B cell (primary cell): ENCODE measurements around the gene CCNYL1. TPM values are rescaled to one million over a fixed set of nuclear protein-coding genes. Genes with fewer than 3 reads are reported as not detected.

Experiments
- ATAC-seq: fragments of 200-7000 bp; cut with Tn5 transposase; one replicate; pipeline ENCODE4 v1.10.0; 2021; ENCODE audit warnings: low read depth, mild to moderate bottlenecking, moderate number of reproducible peaks, moderate library complexity
- CTCF ChIA-PET: fragments of 350-600 bp; sonication (Branson Sonifier 250); formaldehyde crosslinking; loops from one replicate; lab custom pipeline; 2021; ENCODE audit warnings: antibody characterized with exemption, inconsistent platforms; lab: Charles Lee
- POLR2A ChIA-PET: fragments of 350-600 bp; sonication (Branson Sonifier 250); formaldehyde crosslinking; loops from one replicate; lab custom pipeline; 2021; ENCODE audit warnings: antibody characterized with exemption; lab: Charles Lee
- DNase-seq: peaks from one replicate; pipeline ENCODE4 v3.0.0; 2013
- H2AFZ ChIP-seq: 2 replicates; pipeline ENCODE4 v1.6.1; 2012; ENCODE audit warnings: mild to moderate bottlenecking, low read depth, low read length; ENCODE audit not compliant: insufficient read depth, poor library complexity, severe bottlenecking
- H3K27ac ChIP-seq, 2 donors: 1 replicate in 1 of 2; 2 replicates in 1 of 2; pipeline ENCODE4 v1.5.1; 2012 to 2013; ENCODE audit warnings: low read length in 2 of 2, mild to moderate bottlenecking in 2 of 2, moderate library complexity in 1 of 2
- H3K27me3 ChIP-seq, 4 experiments: fragments of 200-600 bp in 1 of 4; sonication (generic) in 1 of 4; replicated peaks in 1 of 4; 1 replicate in 2 of 4; 2 replicates in 2 of 4; pipeline versions ENCODE4 v1.6.1 to v1.7.0; 2013 to 2016; ENCODE audit warnings: low read length in 3 of 4, mild to moderate bottlenecking in 2 of 4, mixed read lengths in 1 of 4, moderate library complexity in 1 of 4; ENCODE audit not compliant: insufficient read depth in 4 of 4, control insufficient read depth in 3 of 4; ENCODE audit errors: control extremely low read depth in 1 of 4
- H3K36me3 ChIP-seq, 2 experiments: replicated peaks in 1 of 2; 1 replicate in 1 of 2; 2 replicates in 1 of 2; pipeline versions ENCODE4 v1.6.1 to v1.7.1; 2013; ENCODE audit warnings: low read length in 1 of 2; ENCODE audit not compliant: insufficient read depth in 2 of 2, control insufficient read depth in 1 of 2; ENCODE audit errors: control extremely low read depth in 1 of 2, extremely low read depth in 1 of 2
- H3K4me1 ChIP-seq, 2 donors: fragments of 200-600 bp in 1 of 2; sonication (generic) in 1 of 2; 1 replicate in 1 of 2; 2 replicates in 1 of 2; pipeline versions ENCODE4 v1.5.1 to v1.6.1; 2013 to 2017; ENCODE audit warnings: low read length in 2 of 2; ENCODE audit not compliant: control insufficient read depth in 2 of 2, insufficient read depth in 2 of 2
- H3K4me2 ChIP-seq: replicated peaks from 2 replicates; pipeline ENCODE3; 2012; ENCODE audit warnings: mild to moderate bottlenecking, low read depth, low read length; ENCODE audit not compliant: poor library complexity, severe bottlenecking
- H3K4me3 ChIP-seq, 5 experiments: fragments of 200-600 bp in 1 of 5; sonication (generic) in 1 of 5; 1 replicate in 3 of 5; 2 replicates in 2 of 5; pipeline versions ENCODE4 v1.5.1 to v1.7.0; 2011 to 2016; ENCODE audit warnings: low read length in 4 of 5, mild to moderate bottlenecking in 4 of 5, low read depth in 2 of 5, control low read depth in 1 of 5, moderate library complexity in 1 of 5; ENCODE audit not compliant: insufficient read depth in 1 of 5; ENCODE audit errors: control extremely low read depth in 1 of 5, extremely low read depth in 1 of 5
- H3K79me2 ChIP-seq: fragments of 200-600 bp; sonication (generic); one replicate; pipeline ENCODE4 v1.6.0; 2016; ENCODE audit warnings: low read length; ENCODE audit not compliant: control insufficient read depth, insufficient read depth
- H3K9ac ChIP-seq: fragments of 200-600 bp; sonication (generic); 2 replicates; pipeline ENCODE4 v1.6.1; 2017; ENCODE audit warnings: mild to moderate bottlenecking, low read length, moderate library complexity
- H3K9me3 ChIP-seq, 3 donors: one replicate each; pipeline versions ENCODE4 v1.6.1 to v1.7.1; 2013; ENCODE audit warnings: low read length in 2 of 3; ENCODE audit not compliant: control insufficient read depth in 2 of 3, insufficient read depth in 1 of 3; ENCODE audit errors: control extremely low read depth in 1 of 3
- H4K20me1 ChIP-seq: 2 replicates; pipeline ENCODE4 v1.6.0; 2012; ENCODE audit warnings: mild to moderate bottlenecking, low read length; ENCODE audit not compliant: insufficient read depth, control insufficient read depth, poor library complexity, severe bottlenecking
- H3K27ac Mint-ChIP-seq: one replicate; pipeline ENCODE4 v1.8.0; 2021; ENCODE audit warnings: mixed read lengths
- H3K27me3 Mint-ChIP-seq: one replicate; pipeline ENCODE4 v1.8.0; 2021; ENCODE audit warnings: mixed read lengths
- H3K4me1 Mint-ChIP-seq: one replicate; pipeline ENCODE4 v1.8.0; 2021; ENCODE audit warnings: mixed read lengths
- H3K4me3 Mint-ChIP-seq: one replicate; pipeline ENCODE4 v1.8.0; 2021; ENCODE audit warnings: mixed read lengths
- H3K9me3 Mint-ChIP-seq: one replicate; pipeline ENCODE4 v1.8.0; 2022; ENCODE audit warnings: mixed read lengths; ENCODE audit not compliant: insufficient read depth
- EZH2 ChIP-seq: IDR thresholded peaks from 2 replicates; pipeline ENCODE4 v1.6.1; 2012; ENCODE audit warnings: borderline replicate concordance, low read depth, mild to moderate bottlenecking, moderate library complexity, low read length; ENCODE audit not compliant: insufficient read depth, poor library complexity, severe bottlenecking
- WGBS: methylation state at CpG from one replicate; pipeline ENCODE4 v1.1.5; 2013; ENCODE audit warnings: missing lambda C conversion rate; ENCODE audit not compliant: insufficient coverage; 5-methylcytosine and 5-hydroxymethylcytosine counted together
- intact Hi-C: fragments of 100-400 bp; cut with micrococcal nuclease; formaldehyde crosslinking; loops from one replicate; pipeline ENCODE4 v1.10.0; 2022
- polyA plus RNA-seq: library from polyadenylated mRNA; depleted of rRNA; stranded (reverse); fragments of >200 nt; gene quantifications from 2 replicates; pipeline ENCODE4 v1.2.3, GENCODE V29; 2012
- total RNA-seq, 2 donors: library from RNA; stranded (reverse); fragments of 120-200 nt in 1 of 2; gene quantifications; 1 replicate in 1 of 2; 2 replicates in 1 of 2; pipeline versions ENCODE4 v1.2.3 to v1.2.4, GENCODE V29; 2013 to 2022
- TF ChIP-seq, protein P1 (sequence below): fragments of 200-600 bp; IDR thresholded peaks from one replicate; pipeline ENCODE4 v1.8.0; 2022; ENCODE audit warnings: antibody characterized with exemption, mild to moderate bottlenecking

The CCNYL1 gene
- total and polyA plus RNA-seq, 2 donors (not counting 1 experiment from before 2014, with no cell fraction given) = 8.6 to 14.2 TPM

DNA sequence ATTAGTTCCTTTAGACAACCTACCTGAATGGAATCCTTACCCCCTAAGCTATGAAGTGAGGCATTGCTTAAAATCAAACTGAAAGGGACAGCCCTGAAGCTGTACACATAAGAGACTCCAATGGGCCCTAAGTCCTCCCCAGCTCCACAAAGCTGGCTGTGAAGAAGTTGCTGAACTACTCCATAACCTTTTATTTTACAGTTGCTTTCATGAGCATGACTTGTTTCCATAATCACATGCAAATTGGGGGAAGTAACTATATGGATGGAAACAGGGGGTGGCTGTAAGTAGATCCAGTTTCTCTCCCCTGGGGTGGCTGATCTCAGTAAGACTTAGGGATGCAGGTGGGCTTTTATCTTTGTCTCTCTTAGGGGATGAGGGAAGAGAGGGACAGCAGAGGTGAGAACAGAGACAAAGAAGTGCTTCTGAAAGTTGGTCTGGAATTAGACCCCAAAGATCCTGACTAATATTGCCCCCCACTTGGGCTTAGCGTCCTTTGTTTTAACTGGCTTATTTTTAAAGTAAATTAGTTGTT, 52.7 kb downstream of the CCNYL1 start:
- intact Hi-C loops = no loop called here
- H3K4me1 ChIP-seq = peaks cover 28 to 32% of the 10 kb centered on the region in 2 donors
- H3K9me3 ChIP-seq = peaks cover 0 to 9% (median 0%) of the 10 kb centered on the region in 3 donors
- Mint-ChIP-seq H3K4me1 (peaks cover 24% of the 10 kb centered on the region), H3K9me3 (no peaks in the 10 kb centered on the region), H3K27me3 (peaks cover 6% of the 10 kb centered on the region), H3K4me3 (no peak overlapping the region), H3K27ac (no peak overlapping the region)
- no peaks in the 10 kb centered on the region for H3K36me3 ChIP-seq
- ATAC-seq (no peak), DNase-seq (no peak)
- CTCF ChIA-PET = interaction anchor here (1.0 kb wide), 1 partner anchor 18 kb away, joined by 3 read pairs; no protein-coding TSS in a partner anchor
- peaks cover 8% of the 10 kb centered on the region for H4K20me1 ChIP-seq
- H3K4me2 ChIP-seq = no peak overlapping the region
- no peaks in the 10 kb centered on the region for H3K79me2 ChIP-seq
- H2AFZ ChIP-seq = no peak overlapping the region
- no peak overlapping the region for H3K4me3 ChIP-seq
- POLR2A ChIA-PET = no interaction called here
- peaks cover 0 to 15% (median 4%) of the 10 kb centered on the region in 4 experiments for H3K27me3 ChIP-seq
- no peak overlapping the region for H3K27ac ChIP-seq
- no peak overlapping the region for H3K9ac ChIP-seq
- WGBS = no CpG with 5 or more reads among the region's 1 CpG
- TF ChIP-seq, protein P1, sequence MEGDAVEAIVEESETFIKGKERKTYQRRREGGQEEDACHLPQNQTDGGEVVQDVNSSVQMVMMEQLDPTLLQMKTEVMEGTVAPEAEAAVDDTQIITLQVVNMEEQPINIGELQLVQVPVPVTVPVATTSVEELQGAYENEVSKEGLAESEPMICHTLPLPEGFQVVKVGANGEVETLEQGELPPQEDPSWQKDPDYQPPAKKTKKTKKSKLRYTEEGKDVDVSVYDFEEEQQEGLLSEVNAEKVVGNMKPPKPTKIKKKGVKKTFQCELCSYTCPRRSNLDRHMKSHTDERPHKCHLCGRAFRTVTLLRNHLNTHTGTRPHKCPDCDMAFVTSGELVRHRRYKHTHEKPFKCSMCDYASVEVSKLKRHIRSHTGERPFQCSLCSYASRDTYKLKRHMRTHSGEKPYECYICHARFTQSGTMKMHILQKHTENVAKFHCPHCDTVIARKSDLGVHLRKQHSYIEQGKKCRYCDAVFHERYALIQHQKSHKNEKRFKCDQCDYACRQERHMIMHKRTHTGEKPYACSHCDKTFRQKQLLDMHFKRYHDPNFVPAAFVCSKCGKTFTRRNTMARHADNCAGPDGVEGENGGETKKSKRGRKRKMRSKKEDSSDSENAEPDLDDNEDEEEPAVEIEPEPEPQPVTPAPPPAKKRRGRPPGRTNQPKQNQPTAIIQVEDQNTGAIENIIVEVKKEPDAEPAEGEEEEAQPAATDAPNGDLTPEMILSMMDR = no peak
- no peak for TF ChIP-seq EZH2

DNA sequence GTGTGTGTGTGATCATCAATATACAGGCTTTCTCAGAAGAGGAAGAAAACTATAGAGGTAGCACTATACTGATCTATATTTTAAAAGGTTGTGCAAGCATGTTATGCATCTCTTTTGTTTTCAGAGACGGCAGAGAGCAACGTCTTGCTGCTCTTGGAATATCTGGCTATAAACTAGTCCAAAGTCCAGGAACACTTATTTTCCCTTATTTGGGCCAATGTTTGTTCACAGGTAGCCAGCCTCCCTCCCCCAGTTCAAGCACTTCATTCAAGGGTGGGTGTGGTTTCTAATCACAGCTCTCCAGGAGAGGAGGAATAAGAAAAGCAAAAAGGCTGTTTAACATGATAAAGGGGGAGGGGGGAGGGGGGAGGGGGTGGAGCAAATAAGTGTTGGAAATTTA, 54.1 kb downstream of the CCNYL1 start:
- ChIA-PET CTCF (interaction anchor here (1.5 to 3.9 kb wide), 2 partner anchors 20 to 267 kb away, joined by 4 to 15 read pairs; no protein-coding TSS in a partner anchor), POLR2A (no interaction called here)
- Histone ChIP-seq H3K4me1 (peaks cover 29 to 39% of the 10 kb centered on the region in 2 donors), H3K79me2 (no peaks in the 10 kb centered on the region), H3K36me3 (no peaks in the 10 kb centered on the region), H3K9me3 (peaks cover 0 to 9% (median 0%) of the 10 kb centered on the region in 3 donors), H3K27ac (no peak overlapping the region), H4K20me1 (peaks cover 8% of the 10 kb centered on the region), H3K4me3 (no peak overlapping the region), H2AFZ (no peak overlapping the region), H3K9ac (no peak overlapping the region), H3K4me2 (no peak overlapping the region), H3K27me3 (peaks cover 0 to 15% (median 4%) of the 10 kb centered on the region in 4 experiments)
- intact Hi-C loops = no loop called here
- no peak overlapping the region for H3K4me3 Mint-ChIP-seq
- peaks cover 6% of the 10 kb centered on the region for H3K27me3 Mint-ChIP-seq
- TF ChIP-seq, protein P1 = no peak
- no peak for TF ChIP-seq EZH2
- H3K9me3 Mint-ChIP-seq = no peaks in the 10 kb centered on the region
- peaks cover 29% of the 10 kb centered on the region for H3K4me1 Mint-ChIP-seq
- no CpG with 5 or more reads among the region's 2 CpGs for WGBS
- no peak overlapping the region for H3K27ac Mint-ChIP-seq
- no peak for ATAC-seq
- no peak for DNase-seq
